ENCODE data around the gene CADPS2.

GRCh38 chr7:122750389-122750788 lies 135.9 kb downstream of the CADPS2 start:
- TF ChIP-seq, protein P1, sequence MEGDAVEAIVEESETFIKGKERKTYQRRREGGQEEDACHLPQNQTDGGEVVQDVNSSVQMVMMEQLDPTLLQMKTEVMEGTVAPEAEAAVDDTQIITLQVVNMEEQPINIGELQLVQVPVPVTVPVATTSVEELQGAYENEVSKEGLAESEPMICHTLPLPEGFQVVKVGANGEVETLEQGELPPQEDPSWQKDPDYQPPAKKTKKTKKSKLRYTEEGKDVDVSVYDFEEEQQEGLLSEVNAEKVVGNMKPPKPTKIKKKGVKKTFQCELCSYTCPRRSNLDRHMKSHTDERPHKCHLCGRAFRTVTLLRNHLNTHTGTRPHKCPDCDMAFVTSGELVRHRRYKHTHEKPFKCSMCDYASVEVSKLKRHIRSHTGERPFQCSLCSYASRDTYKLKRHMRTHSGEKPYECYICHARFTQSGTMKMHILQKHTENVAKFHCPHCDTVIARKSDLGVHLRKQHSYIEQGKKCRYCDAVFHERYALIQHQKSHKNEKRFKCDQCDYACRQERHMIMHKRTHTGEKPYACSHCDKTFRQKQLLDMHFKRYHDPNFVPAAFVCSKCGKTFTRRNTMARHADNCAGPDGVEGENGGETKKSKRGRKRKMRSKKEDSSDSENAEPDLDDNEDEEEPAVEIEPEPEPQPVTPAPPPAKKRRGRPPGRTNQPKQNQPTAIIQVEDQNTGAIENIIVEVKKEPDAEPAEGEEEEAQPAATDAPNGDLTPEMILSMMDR (conservative IDR thresholded peaks at IDR 0.05 in 1 of 2, IDR thresholded peaks at IDR 0.05 in 1 of 2; ENCODE audit: low read depth in 1 of 2, low read length in 2 of 2) = no peak
- no peak for TF ChIP-seq EZH2 (IDR thresholded peaks at IDR 0.05; ENCODE audit: low read length, missing control alignments)
